GM13976 (cell line): Measurements from ENCODE around the gene ZDHHC6.

Experiments
- DNase-seq: peaks from one replicate; pipeline ENCODE4 v3.0.0; 2012; ENCODE audit warnings: low spot score
- CTCF ChIP-seq: IDR thresholded peaks from 2 replicates; pipeline ENCODE4 v1.5.1; 2012; ENCODE audit warnings: borderline replicate concordance, mild to moderate bottlenecking; ENCODE audit not compliant: insufficient read depth; ENCODE audit errors: extremely low read depth, missing control alignments, control extremely low read depth
- in situ Hi-C: fragments of 300-500 bp; cut with MboI; formaldehyde crosslinking; loops from one replicate; pipeline ENCODE4 v1.12.0; 2022; ENCODE audit warnings: low sequenced_read_pairs, mixed read lengths, inconsistent platforms; ENCODE audit not compliant: unreplicated experiment

The ZDHHC6 gene

GRCh38 chr10:112446055-112446854 is 459 bp downstream of the ZDHHC6 start:
- in situ Hi-C loops, result no loop called here
- no peak for TF ChIP-seq CTCF
- no peak for DNase-seq

GRCh38 chr10:112442063-112442462 is 4.7 kb downstream of the ZDHHC6 start:
- DNase-seq, result no peak
- in situ Hi-C loops, result no loop called here
- TF ChIP-seq CTCF, result no peak

GRCh38 chr10:112441520-112441919 is 5.2 kb downstream of the ZDHHC6 start:
- no peak for DNase-seq
- TF ChIP-seq CTCF, result no peak
- in situ Hi-C loops, result no loop called here

GRCh38 chr10:112438356-112438755 is 8.4 kb downstream of the ZDHHC6 start:
- in situ Hi-C loops, result no loop called here
- no peak for DNase-seq
- TF ChIP-seq CTCF, result no peak

GRCh38 chr10:112434988-112435619 is 11.6 kb downstream of the ZDHHC6 start:
- in situ Hi-C loops, result no loop called here
- no peak for TF ChIP-seq CTCF
- no peak for DNase-seq

GRCh38 chr10:112433136-112433535 is 13.6 kb downstream of the ZDHHC6 start:
- in situ Hi-C loops, result no loop called here
- TF ChIP-seq CTCF, result no peak

More at GRCh38 chr10:112433136-112433535, 13.6 kb downstream of the ZDHHC6 start:
- no peak for DNase-seq
